Testis (tissue), 2 donors: ENCODE results near the gene KCNT2.

Experiments
- CTCF ChIP-seq, 3 experiments: fragments of 450-650 bp in 2 of 3; fragments of 200-600 bp in 1 of 3; sonication (generic) in 1 of 3; IDR thresholded peaks; one replicate each; pipeline ENCODE4 v1.5.1; 2016 to 2019; ENCODE audit warnings: antibody characterized with exemption in 3 of 3, mild to moderate bottlenecking in 2 of 3, moderate library complexity in 1 of 3
- POLR2A ChIP-seq: fragments of 450-650 bp; IDR thresholded peaks from one replicate; pipeline ENCODE4 v1.6.1; 2017; ENCODE audit warnings: antibody characterized with exemption, mild to moderate bottlenecking, moderate library complexity

- TF ChIP-seq POLR2A (no peak), CTCF (IDR thresholded peaks at IDR 0.05) (no peak)
Observed at GRCh38 chr1:196611873-196612272, 3.6 kb upstream of the KCNT2 start.
